HepG2 (cell line): ENCODE data around the gene GRK6. TPM values are rescaled to one million over a fixed set of nuclear protein-coding genes. Genes with fewer than 3 reads are reported as not detected.
A peak's percentile ranks its signal among the peaks of the same experiment; 100 is the strongest.

Source experiments
- CC2D1A ChIP-seq: sonication (generic); formaldehyde crosslinking; IDR thresholded peaks from 2 replicates; pipeline ENCODE4 v1.8.1; 2023; ENCODE audit warnings: mild to moderate bottlenecking, missing genetic modification reagents
- CEBPG ChIP-seq: IDR thresholded peaks from 2 replicates; pipeline ENCODE4 v1.6.1; 2016
- EHMT2 ChIP-seq: fragments of 200-600 bp; sonication (generic); IDR thresholded peaks from 2 replicates; pipeline ENCODE4 v1.7.0; 2017; ENCODE audit warnings: antibody characterized with exemption, low read depth, low read length, borderline replicate concordance
- FOSL2 ChIP-seq: sonication (generic); formaldehyde crosslinking; IDR thresholded peaks from 2 replicates; pipeline ENCODE4 v1.4.0; 2020; ENCODE audit warnings: missing genetic modification reagents
- FOXA1 ChIP-seq, 2 experiments: fragments of 450-650 bp in 1 of 2; sonication (generic) in 1 of 2; formaldehyde crosslinking in 1 of 2; IDR thresholded peaks; 2 replicates each; pipeline versions ENCODE4 v1.4.0 to v1.6.1; 2016 to 2020; ENCODE audit warnings: missing genetic modification reagents in 1 of 2
- HOXA9 ChIP-seq: sonication (generic); formaldehyde crosslinking; IDR thresholded peaks from 2 replicates; pipeline ENCODE4 v1.8.1; 2022; ENCODE audit warnings: missing genetic modification reagents, mild to moderate bottlenecking, moderate library complexity, borderline replicate concordance
- MAX ChIP-seq: IDR thresholded peaks from 2 replicates; pipeline ENCODE4 v1.6.1; 2012; ENCODE audit warnings: inconsistent platforms
- MLLT10 ChIP-seq: sonication (generic); formaldehyde crosslinking; IDR thresholded peaks from 2 replicates; pipeline ENCODE4 v1.4.0; 2020; ENCODE audit warnings: missing genetic modification reagents
- NFATC3 ChIP-seq: sonication (generic); formaldehyde crosslinking; IDR thresholded peaks from 2 replicates; pipeline ENCODE4 v1.5.1; 2020; ENCODE audit warnings: mild to moderate bottlenecking, missing genetic modification reagents
- NONO ChIP-seq, 2 experiments: fragments of 450-650 bp in 1 of 2; sonication (generic) in 1 of 2; formaldehyde crosslinking in 1 of 2; IDR thresholded peaks in 1 of 2; conservative IDR thresholded peaks in 1 of 2; 2 replicates each; pipeline versions ENCODE4 v1.6.1 to v1.8.0; 2017 to 2022; ENCODE audit warnings: mild to moderate bottlenecking in 1 of 2, missing genetic modification reagents in 1 of 2, moderate library complexity in 1 of 2
- PCBP1 ChIP-seq: fragments of 200-400 bp; formaldehyde crosslinking; IDR thresholded peaks from 2 replicates; pipeline ENCODE4 v1.6.1; 2017; ENCODE audit warnings: mild to moderate bottlenecking, low read depth, low read length, borderline replicate concordance
- POLR2AphosphoS2 ChIP-seq: IDR thresholded peaks from 2 replicates; pipeline ENCODE4 v1.6.1; 2011; ENCODE audit warnings: low read depth, low read length, improper control_type of control experiment
- RFX3 ChIP-seq: IDR thresholded peaks from 2 replicates; pipeline ENCODE4 v1.6.1; 2016; ENCODE audit warnings: missing biosample characterization, missing genetic modification reagents
- RFXANK ChIP-seq: IDR thresholded peaks from 2 replicates; pipeline ENCODE4 v1.6.1; 2016
- SAP130 ChIP-seq: IDR thresholded peaks from 2 replicates; pipeline ENCODE4 v1.6.1; 2016; ENCODE audit warnings: low read depth
- SIN3A ChIP-seq: IDR thresholded peaks from 2 replicates; pipeline ENCODE4 v1.6.1; 2011; ENCODE audit warnings: low read depth, mild to moderate bottlenecking, control low read depth, low read length, borderline replicate concordance
- SRSF1 ChIP-seq: fragments of 200-400 bp; formaldehyde crosslinking; optimal IDR thresholded peaks from 2 replicates; pipeline ENCODE3; 2017; ENCODE audit warnings: mild to moderate bottlenecking, low read depth, low read length, moderate library complexity
- ZC3H4 ChIP-seq: sonication (generic); formaldehyde crosslinking; IDR thresholded peaks from 2 replicates; pipeline ENCODE4 v1.4.0; 2020; ENCODE audit warnings: missing genetic modification reagents, borderline replicate concordance
- ZNF281 ChIP-seq: sonication (generic); formaldehyde crosslinking; IDR thresholded peaks from 2 replicates; pipeline ENCODE4 v1.4.0; 2020; ENCODE audit warnings: missing genetic modification reagents, borderline replicate concordance
- ZNF414 ChIP-seq: sonication (generic); formaldehyde crosslinking; IDR thresholded peaks from 2 replicates; pipeline ENCODE4 v1.5.0; 2020; ENCODE audit warnings: missing genetic modification reagents
- ZNF563 ChIP-seq: sonication (generic); formaldehyde crosslinking; IDR thresholded peaks from 2 replicates; pipeline ENCODE4 v1.8.0; 2022; ENCODE audit warnings: mild to moderate bottlenecking, moderate library complexity, missing genetic modification reagents
- ZNF691 ChIP-seq: sonication (generic); formaldehyde crosslinking; IDR thresholded peaks from 2 replicates; pipeline ENCODE4 v1.4.0; 2020; ENCODE audit warnings: missing genetic modification reagents, low read depth, mild to moderate bottlenecking, borderline replicate concordance
- ZNF704 ChIP-seq: sonication (generic); formaldehyde crosslinking; IDR thresholded peaks from 2 replicates; pipeline ENCODE4 v1.8.1; 2023; ENCODE audit warnings: mild to moderate bottlenecking, inconsistent platforms, moderate library complexity, missing genetic modification reagents, borderline replicate concordance
- ZNF777 ChIP-seq: sonication (generic); formaldehyde crosslinking; IDR thresholded peaks from 2 replicates; pipeline ENCODE4 v1.4.0; 2020; ENCODE audit warnings: missing genetic modification reagents
- polyA plus RNA-seq, 8 experiments: library from polyadenylated mRNA; depleted of rRNA in 3 of 8; stranded (reverse) in 7 of 8; unstranded in 1 of 8; fragments of >200 nt; fragmentation: Illumina TruSeq in 4 of 8; extraction: Trizol in 4 of 8; gene quantifications; 2 replicates each; pipeline versions ENCODE4 v1.2.1 to v1.2.3, GENCODE V29; 2011 to 2016; ENCODE audit warnings: low read depth in 4 of 8, missing spikeins in 1 of 8, mixed read lengths in 1 of 8; ENCODE audit not compliant: insufficient read depth in 1 of 8
- total RNA-seq, 5 experiments: library from RNA; depleted of rRNA; stranded (reverse); fragments of >200 nt; fragmentation: Illumina TruSeq; extraction: Trizol; gene quantifications; 2 replicates each; pipeline ENCODE4 v1.2.3, GENCODE V29; 2016; ENCODE audit warnings: low read depth in 1 of 5

GRK6 gene
- total and polyA plus RNA-seq, 2 of the 13 experiments (the other 11 are each of a cell fraction or from before 2014, with no cell fraction given) = 13.2 to 19.9 TPM

DNA sequence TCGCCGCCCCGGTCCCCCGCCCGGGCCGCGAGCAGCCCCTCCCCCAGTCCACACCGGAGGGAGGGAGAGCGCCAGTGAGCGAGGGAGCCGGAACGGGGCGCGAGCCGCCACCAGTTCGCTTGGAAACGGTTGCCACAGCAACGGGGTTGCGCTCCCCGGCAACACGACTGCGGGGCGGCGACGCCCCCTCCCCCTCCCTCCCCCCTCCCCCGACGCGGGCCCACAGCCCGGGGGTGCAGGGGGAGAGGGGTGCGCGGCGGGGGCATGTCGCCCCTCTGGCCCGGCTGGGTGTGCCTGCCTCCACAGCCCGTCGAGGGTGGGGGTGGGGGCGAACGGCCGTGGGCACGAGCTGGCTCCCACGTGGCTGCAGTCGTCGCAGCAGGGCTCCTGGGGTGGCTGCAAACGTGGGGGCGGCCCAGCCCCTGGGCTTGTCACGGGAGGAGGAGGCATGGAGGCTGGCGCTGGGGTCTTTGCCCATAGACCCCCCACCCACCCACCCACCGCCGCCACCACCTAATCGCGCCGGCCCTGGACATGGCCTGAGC is 20.7 kb downstream of the GRK6 start (continued):
- TF ChIP-seq RFX3 (CRISPR knock-in tag) (peak; percentile 78), EHMT2 (no peak), SRSF1 (peak; percentile 6), ZNF414 (CRISPR knock-in tag) (no peak), SIN3A (peak; percentile 4; the same call in 1 of the 2 replicates), ZNF704 (no peak), NFATC3 (CRISPR knock-in tag) (no peak), POLR2AphosphoS2 (no peak), CEBPG (no peak), MLLT10 (CRISPR knock-in tag) (no peak), PCBP1 (peak; percentile 77; the same call in 1 of the 2 replicates), FOXA1 (IDR thresholded peaks at IDR 0.05) (no peak), FOXA1 (CRISPR knock-in tag; IDR thresholded peaks at IDR 0.05) (no peak), RFXANK (CRISPR knock-in tag) (no peak), ZC3H4 (CRISPR knock-in tag) (peak; percentile 19; the same call in 1 of the 2 replicates), HOXA9 (CRISPR knock-in tag) (0 out of 2 replicates have a peak, but pooled peaks have one; percentile 10), CC2D1A (no peak), ZNF691 (CRISPR knock-in tag) (no peak), ZNF281 (peak; percentile 59; the same call in 1 of the 2 replicates), NONO (IDR thresholded peaks at IDR 0.05) (no peak), NONO (CRISPR knock-in tag; conservative IDR thresholded peaks at IDR 0.05) (0 out of 2 replicates have a peak, but pooled peaks have one; percentile 30), SAP130 (CRISPR knock-in tag) (0 out of 2 replicates have a peak, but pooled peaks have one; percentile 10), FOSL2 (CRISPR knock-in tag) (no peak), ZNF563 (CRISPR knock-in tag) (0 out of 2 replicates have a peak, but pooled peaks have one; percentile 57), MAX (peak; percentile 71), ZNF777 (CRISPR knock-in tag) (peak; percentile 78)
